ENCODE results near the gene PTMA.

DNA sequence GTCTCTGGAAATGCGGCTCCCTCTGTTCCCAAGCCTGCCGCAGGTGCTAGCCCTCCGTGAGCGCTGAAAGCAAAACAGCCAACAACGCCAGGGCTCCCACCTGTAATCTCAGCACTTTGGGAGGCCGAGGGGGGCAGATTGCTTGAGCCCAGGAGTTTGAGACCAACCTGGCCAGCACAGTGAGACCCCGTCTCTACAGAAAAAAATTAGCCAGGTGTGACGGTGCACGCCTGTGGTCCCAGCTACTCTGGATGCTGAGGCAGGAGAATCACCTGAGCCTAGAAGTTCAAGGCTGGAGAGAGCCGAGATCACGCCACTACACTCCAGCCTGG lies 41.3 kb upstream of the PTMA start:
- TF ChIP-seq CTCF (conservative IDR thresholded peaks at IDR 0.05; ENCODE audit: low read depth, low read length) (no peak), EZH2 (IDR thresholded peaks at IDR 0.05; ENCODE audit: borderline replicate concordance, low read depth, low read length, poor library complexity, severe bottlenecking) (no peak)

Data from A673 (cell line).